HCT116 (cell line): Measurements from ENCODE around the gene NTSR2.

Source experiments
- CTCF ChIP-seq, 3 experiments: fragments of 200-600 bp in 1 of 3; sonication (generic) in 1 of 3; IDR thresholded peaks in 2 of 3; conservative IDR thresholded peaks in 1 of 3; 2 replicates each; pipeline ENCODE4 v1.5.1; 2012 to 2017; ENCODE audit warnings: low read depth in 2 of 3, low read length in 2 of 3, antibody characterized with exemption in 1 of 3, borderline replicate concordance in 1 of 3, control low read depth in 1 of 3, mild to moderate bottlenecking in 1 of 3, mixed read lengths in 1 of 3, mixed run types in 1 of 3, moderate library complexity in 1 of 3; ENCODE audit not compliant: insufficient read depth in 1 of 3
- POLR2A ChIP-seq: IDR thresholded peaks from 2 replicates; pipeline ENCODE4 v1.7.0; 2011; ENCODE audit warnings: borderline replicate concordance; ENCODE audit not compliant: insufficient read depth, insufficient read length; ENCODE audit errors: extremely low read depth
- POLR2AphosphoS5 ChIP-seq: IDR thresholded peaks from 2 replicates; pipeline ENCODE4 v1.6.1; 2011; ENCODE audit warnings: mild to moderate bottlenecking, low read depth, low read length, moderate library complexity
- ZFX ChIP-seq: fragments of 450-650 bp; IDR thresholded peaks from 2 replicates; pipeline ENCODE4 v1.6.1; 2017
- TF ChIP-seq, protein P1 (sequence below): IDR thresholded peaks from 2 replicates; pipeline ENCODE4 v1.6.1; 2012

GRCh38 chr2:11678306-11678960 is 8.4 kb upstream of the NTSR2 start:
- TF ChIP-seq, protein P1, sequence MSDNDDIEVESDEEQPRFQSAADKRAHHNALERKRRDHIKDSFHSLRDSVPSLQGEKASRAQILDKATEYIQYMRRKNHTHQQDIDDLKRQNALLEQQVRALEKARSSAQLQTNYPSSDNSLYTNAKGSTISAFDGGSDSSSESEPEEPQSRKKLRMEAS: no peak
- no peak for TF ChIP-seq POLR2A
- no peak for TF ChIP-seq CTCF (IDR thresholded peaks at IDR 0.05 in 2 of 3, conservative IDR thresholded peaks at IDR 0.05 in 1 of 3; ENCODE audit: borderline replicate concordance in 1 of 3, insufficient read depth in 1 of 3, low read depth in 2 of 3, low read length in 2 of 3)
- no peak for TF ChIP-seq POLR2AphosphoS5
- no peak for TF ChIP-seq ZFX
